ENCODE data around the gene MYBL2. TPM values are rescaled to one million over a fixed set of nuclear protein-coding genes. Genes with fewer than 3 reads are reported as not detected.

The MYBL2 gene
- total RNA-seq: 76.7 and 81.3 TPM in 2 replicates

DNA sequence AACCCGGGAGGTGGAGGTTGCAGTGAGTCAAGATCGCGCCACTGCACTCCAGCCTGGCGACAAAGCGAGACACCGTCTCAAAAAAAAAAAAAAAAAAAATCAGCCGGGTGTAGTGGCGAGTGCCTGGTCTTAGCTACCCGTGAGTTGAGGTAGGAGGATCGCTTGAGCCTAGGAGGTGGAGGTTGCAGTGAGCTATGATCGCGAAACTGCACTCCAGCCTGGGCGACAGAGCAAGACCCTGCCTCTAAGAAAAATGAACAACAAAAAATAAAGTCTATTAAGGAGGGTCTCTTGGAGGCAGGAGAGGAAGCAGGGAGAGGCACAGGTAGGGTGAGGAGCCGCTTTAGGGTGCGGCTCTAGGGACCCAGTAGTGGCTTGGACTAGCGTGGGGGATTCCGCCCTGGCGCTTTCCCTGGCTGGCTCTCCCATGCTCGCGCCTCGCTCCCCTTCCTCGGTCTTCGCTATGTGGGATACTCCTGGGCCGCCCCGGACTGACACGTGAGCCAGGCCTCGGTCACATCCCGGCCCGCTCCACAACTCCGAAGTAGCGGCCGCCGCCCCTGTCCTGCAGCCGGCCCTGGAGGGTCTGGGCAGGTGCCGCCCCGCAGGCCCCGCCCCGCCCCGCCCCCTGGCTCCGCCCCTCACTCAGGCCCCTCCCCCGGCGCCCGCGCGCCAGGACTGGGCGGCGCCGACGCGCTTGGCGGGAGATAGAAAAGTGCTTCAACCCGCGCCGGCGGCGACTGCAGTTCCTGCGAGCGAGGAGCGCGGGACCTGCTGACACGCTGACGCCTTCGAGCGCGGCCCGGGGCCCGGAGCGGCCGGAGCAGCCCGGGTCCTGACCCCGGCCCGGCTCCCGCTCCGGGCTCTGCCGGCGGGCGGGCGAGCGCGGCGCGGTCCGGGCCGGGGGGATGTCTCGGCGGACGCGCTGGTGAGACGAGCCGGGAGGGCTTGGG is at the start of gene MYBL2:
Gene MYBL2 (plus strand): TSS at position 739 of the 953 bp plus-strand sequence. CDS start 170 bp downstream, at position 909.

DNA sequence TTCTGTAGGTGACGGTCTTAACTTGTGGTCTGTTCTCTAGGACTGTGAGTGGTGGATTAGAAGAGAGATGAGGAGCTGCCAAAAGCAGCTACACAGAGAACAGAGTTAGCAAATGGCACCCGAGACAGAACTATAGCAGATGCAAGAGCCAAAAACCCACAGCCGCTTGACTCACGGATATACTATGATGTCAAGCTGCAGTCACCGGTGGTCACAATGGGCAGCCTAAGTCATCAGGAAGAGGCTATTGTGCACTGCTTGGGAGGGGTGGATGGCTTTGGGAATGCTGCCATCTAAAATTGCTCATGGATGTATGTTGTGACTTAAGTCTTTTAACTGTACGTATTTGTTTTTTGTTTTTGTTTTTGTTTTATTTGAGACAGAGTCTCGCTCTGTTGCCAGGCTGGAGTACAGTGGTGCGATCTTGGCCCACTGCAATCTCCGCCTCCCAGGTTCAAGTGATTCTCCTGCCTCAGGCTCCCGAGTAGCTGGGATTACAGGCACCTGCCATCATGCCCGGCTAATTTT is 60.0 kb downstream of the MYBL2 start, which contains the start of gene GTSF1L:
Gene GTSF1L (minus strand): TSS at position 192 of the 528 bp plus-strand sequence. CDS start 308 bp downstream, outside the sequence.

Other genes with a start within 250 kb of the MYBL2 start
- 43.7 and 49.4 TPM in 2 replicates for gene SRSF6, start 209.2 kb upstream of the MYBL2 start, total RNA-seq
- gene L3MBTL1, start 159.4 kb upstream of the MYBL2 start, total RNA-seq: 0.59 and 0.73 TPM in 2 replicates
- gene SGK2, start 108.1 kb upstream of the MYBL2 start, total RNA-seq: not detected in 2 replicates
- 18.7 and 19.5 TPM in 2 replicates for gene IFT52, start 76.2 kb upstream of the MYBL2 start, total RNA-seq
- not detected in 2 replicates for gene GTSF1L, start 59.9 kb downstream of the MYBL2 start, total RNA-seq
- gene TOX2, start 247.7 kb downstream of the MYBL2 start, total RNA-seq: 31.3 and 37.8 TPM in 2 replicates